Measurements from ENCODE around the gene MRPL12. TPM values are rescaled to one million over a fixed set of nuclear protein-coding genes. Genes with fewer than 3 reads are reported as not detected.

The MRPL12 gene
- total RNA-seq, 4 donors from 2014 or later = 0.77 to 72.9 (median 19.5) TPM

- Histone ChIP-seq H3K4me3 (no peak overlapping the region), H3K27me3 (no peaks in the 10 kb centered on the region), H3K9me3 (no peaks in the 10 kb centered on the region), H3K4me1 (peaks cover 7 to 19% of the 10 kb centered on the region in 2 donors), H3K36me3 (no peaks in the 10 kb centered on the region), H3K27ac (no peak overlapping the region)
- no peak for TF ChIP-seq CTCF (IDR thresholded peaks at IDR 0.05)
- no peak for TF ChIP-seq POLR2A (IDR thresholded peaks at IDR 0.05)
- intact Hi-C loops (cut with DNase I; ENCODE audit: low total_unique reads) = no loop called here
- DNase-seq = no peak
Observed at GRCh38 chr17:81681672-81682071, 21.5 kb upstream of the MRPL12 start.

GRCh38 chr17:81682565-81683207 is 20.5 kb upstream of the MRPL12 start:
- TF ChIP-seq POLR2A (IDR thresholded peaks at IDR 0.05) (no peak), CTCF (IDR thresholded peaks at IDR 0.05) (no peak)
- intact Hi-C loops (cut with DNase I; ENCODE audit: low total_unique reads) = no loop called here

GRCh38 chr17:81683208-81683583 is 20.0 kb upstream of the MRPL12 start:
- no peaks in the 10 kb centered on the region for H3K27me3 ChIP-seq
- DNase-seq = no peak
- H3K36me3 ChIP-seq = no peaks in the 10 kb centered on the region
- TF ChIP-seq CTCF (IDR thresholded peaks at IDR 0.05) = no peak
- TF ChIP-seq POLR2A (IDR thresholded peaks at IDR 0.05) = no peak
- peak overlapping the region; percentile 88 to 99 for H3K4me3 ChIP-seq
- H3K27ac ChIP-seq = peak overlapping the region; percentile 73 to 86
- H3K4me1 ChIP-seq = peaks cover 7 to 19% of the 10 kb centered on the region in 2 donors
- intact Hi-C loops (cut with DNase I; ENCODE audit: low total_unique reads) = no loop called here
- no peaks in the 10 kb centered on the region for H3K9me3 ChIP-seq

More at GRCh38 chr17:81682565-81683207, 20.5 kb upstream of the MRPL12 start:
- Histone ChIP-seq H3K27me3 (no peaks in the 10 kb centered on the region), H3K4me3 (peak overlapping the region; percentile 88 to 99), H3K27ac (peak overlapping the region; percentile 73 to 86), H3K4me1 (peaks cover 7 to 19% of the 10 kb centered on the region in 2 donors), H3K9me3 (no peaks in the 10 kb centered on the region), H3K36me3 (no peaks in the 10 kb centered on the region)
- DNase-seq = no peak

GRCh38 chr17:81683584-81684441 is 19.4 kb upstream of the MRPL12 start, which contains the start of the genes ARL16 and HGS:
Gene ARL16 (minus strand): TSS chr17:81683797. CDS start chr17:81683753, 44 bp downstream.
Gene HGS (plus strand): TSS chr17:81684011. CDS start chr17:81684067, 56 bp downstream.
- no peaks in the 10 kb centered on the region for H3K27me3 ChIP-seq
- H3K4me1 ChIP-seq = peaks cover 7 to 19% of the 10 kb centered on the region in 2 donors
- no peaks in the 10 kb centered on the region for H3K36me3 ChIP-seq
- intact Hi-C loops (cut with DNase I; ENCODE audit: low total_unique reads) = no loop called here
- H3K4me3 ChIP-seq = peak within 1 kb of the TSS; percentile 88 to 99
- TF ChIP-seq CTCF (IDR thresholded peaks at IDR 0.05) (peak in 1 of 4 experiments; percentile 30), POLR2A (IDR thresholded peaks at IDR 0.05) (peak in 1 of 2 donors; percentile 71)
- no peaks in the 10 kb centered on the region for H3K9me3 ChIP-seq
- peak within 1 kb of the TSS; percentile 73 to 86 for H3K27ac ChIP-seq
- peak; percentile 98 to 99 for DNase-seq

All from uterus (tissue), 4 donors.